WERI-Rb-1 (cell line): ENCODE data around the gene PDE10A.

Experiments used
- DNase-seq: peaks from one replicate; pipeline ENCODE4 v3.0.0-alpha.2; 2020
- H3K27ac ChIP-seq: fragments of 250-450 bp; sonication (Bioruptor Pico); 2 replicates; pipeline ENCODE4 v1.5.1; 2020; ENCODE audit warnings: mild to moderate bottlenecking, moderate library complexity
- H3K27me3 ChIP-seq: fragments of 250-450 bp; sonication (Bioruptor Pico); 2 replicates; pipeline ENCODE4 v1.5.1; 2021; ENCODE audit warnings: mild to moderate bottlenecking, low read depth, moderate library complexity; ENCODE audit not compliant: insufficient read depth, severe bottlenecking
- H3K36me3 ChIP-seq: fragments of 250-450 bp; sonication (Bioruptor Pico); 2 replicates; pipeline ENCODE4 v1.5.1; 2020; ENCODE audit warnings: mild to moderate bottlenecking, moderate library complexity
- H3K4me3 ChIP-seq: 2 replicates; pipeline ENCODE4 v1.5.1; 2011; ENCODE audit warnings: low read depth, mild to moderate bottlenecking, control low read depth, low read length
- H3K9me3 ChIP-seq: fragments of 250-450 bp; sonication (Bioruptor Pico); 2 replicates; pipeline ENCODE4 v1.5.1; 2021; ENCODE audit warnings: mild to moderate bottlenecking, moderate library complexity; ENCODE audit not compliant: severe bottlenecking
- TF ChIP-seq, protein P1 (sequence below): IDR thresholded peaks from 2 replicates; pipeline ENCODE4 v1.5.1; 2011; ENCODE audit warnings: low read depth, mild to moderate bottlenecking, control low read depth, inconsistent platforms, low read length

Gene PDE10A

DNA sequence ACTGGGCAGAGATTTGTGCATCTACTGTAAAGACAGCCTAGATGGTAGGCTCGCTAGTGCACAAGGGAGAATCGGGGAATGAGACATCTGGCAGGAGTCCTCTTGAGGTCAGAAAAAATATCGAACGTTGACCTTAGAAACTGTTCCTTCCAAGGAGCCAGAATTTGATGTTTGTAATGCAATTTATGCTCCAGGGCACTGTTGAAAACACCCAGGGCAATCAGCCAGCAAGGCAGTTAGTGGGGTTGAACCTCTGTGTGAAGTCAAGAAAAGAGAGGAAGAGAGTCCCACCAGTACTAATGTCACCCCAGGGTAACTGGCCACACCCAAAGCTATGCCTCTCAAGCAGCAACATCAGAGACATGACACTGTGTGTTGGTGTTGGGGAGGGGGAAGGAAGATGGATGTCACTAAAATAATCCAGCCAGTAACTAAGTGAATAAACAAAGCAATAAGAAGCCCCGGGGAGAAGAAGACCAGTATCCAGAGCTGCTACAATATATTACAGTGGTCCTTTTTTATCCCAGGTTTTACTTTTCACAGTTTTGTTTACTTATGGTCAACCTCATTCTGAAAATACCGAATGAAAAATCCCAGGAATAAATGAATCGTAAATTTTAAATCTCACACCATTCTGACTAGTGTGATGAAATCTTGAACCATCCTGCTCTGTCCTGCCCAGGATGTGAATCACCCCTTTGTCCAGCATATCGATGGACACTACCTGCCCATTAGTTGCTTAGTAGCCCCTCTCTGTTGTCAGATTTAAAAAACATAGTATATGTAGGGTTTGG, 32.9 kb upstream of the PDE10A start:
- no peaks in the 10 kb centered on the region for H3K36me3 ChIP-seq
- H3K27me3 ChIP-seq: peaks cover 84% of the 10 kb centered on the region
- no peak for DNase-seq
- H3K4me3 ChIP-seq: no peak overlapping the region
- no peaks in the 10 kb centered on the region for H3K9me3 ChIP-seq
- H3K27ac ChIP-seq: no peak overlapping the region
- TF ChIP-seq, protein P1, sequence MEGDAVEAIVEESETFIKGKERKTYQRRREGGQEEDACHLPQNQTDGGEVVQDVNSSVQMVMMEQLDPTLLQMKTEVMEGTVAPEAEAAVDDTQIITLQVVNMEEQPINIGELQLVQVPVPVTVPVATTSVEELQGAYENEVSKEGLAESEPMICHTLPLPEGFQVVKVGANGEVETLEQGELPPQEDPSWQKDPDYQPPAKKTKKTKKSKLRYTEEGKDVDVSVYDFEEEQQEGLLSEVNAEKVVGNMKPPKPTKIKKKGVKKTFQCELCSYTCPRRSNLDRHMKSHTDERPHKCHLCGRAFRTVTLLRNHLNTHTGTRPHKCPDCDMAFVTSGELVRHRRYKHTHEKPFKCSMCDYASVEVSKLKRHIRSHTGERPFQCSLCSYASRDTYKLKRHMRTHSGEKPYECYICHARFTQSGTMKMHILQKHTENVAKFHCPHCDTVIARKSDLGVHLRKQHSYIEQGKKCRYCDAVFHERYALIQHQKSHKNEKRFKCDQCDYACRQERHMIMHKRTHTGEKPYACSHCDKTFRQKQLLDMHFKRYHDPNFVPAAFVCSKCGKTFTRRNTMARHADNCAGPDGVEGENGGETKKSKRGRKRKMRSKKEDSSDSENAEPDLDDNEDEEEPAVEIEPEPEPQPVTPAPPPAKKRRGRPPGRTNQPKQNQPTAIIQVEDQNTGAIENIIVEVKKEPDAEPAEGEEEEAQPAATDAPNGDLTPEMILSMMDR: no peak

DNA sequence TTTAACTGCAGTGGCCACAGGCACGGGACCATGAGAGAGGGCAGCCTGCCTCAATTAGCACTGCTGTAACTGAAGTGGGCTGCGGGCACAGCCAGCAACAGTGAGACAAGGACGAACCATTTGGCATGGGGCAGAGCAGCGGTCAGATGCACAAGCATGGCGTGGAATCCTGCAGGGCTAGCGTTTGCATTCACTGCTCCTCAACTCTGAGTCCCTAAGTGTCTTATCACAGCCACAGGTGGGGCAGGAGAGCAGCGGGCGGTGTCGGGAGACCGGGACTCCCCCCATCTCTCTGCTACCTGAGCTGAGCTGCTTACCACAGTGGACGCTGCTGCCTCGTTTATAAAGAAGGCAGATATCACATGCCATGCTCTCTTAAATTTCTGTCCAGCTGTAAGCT, 31.3 kb upstream of the PDE10A start:
- Histone ChIP-seq H3K36me3 (no peaks in the 10 kb centered on the region), H3K27me3 (peaks cover 87% of the 10 kb centered on the region), H3K27ac (no peak overlapping the region), H3K9me3 (no peaks in the 10 kb centered on the region), H3K4me3 (no peak overlapping the region)
- TF ChIP-seq, protein P1: no peak
- no peak for DNase-seq

- Histone ChIP-seq H3K9me3 (no peaks in the 10 kb centered on the region), H3K36me3 (no peaks in the 10 kb centered on the region), H3K27ac (no peak overlapping the region), H3K4me3 (no peak overlapping the region), H3K27me3 (peaks cover 93% of the 10 kb centered on the region)
- TF ChIP-seq, protein P1: no peak
- DNase-seq: no peak
These were observed 29.1 kb upstream of the PDE10A start for GRCh38 chr6:165692106-165692653.

GRCh38 chr6:165689699-165690098, 26.7 kb upstream of the PDE10A start:
- no peaks in the 10 kb centered on the region for H3K9me3 ChIP-seq
- no peak overlapping the region for H3K4me3 ChIP-seq
- no peak for DNase-seq
- no peak overlapping the region for H3K27ac ChIP-seq
- TF ChIP-seq, protein P1: no peak
- H3K36me3 ChIP-seq: no peaks in the 10 kb centered on the region
- peaks cover 94% of the 10 kb centered on the region for H3K27me3 ChIP-seq

- Histone ChIP-seq H3K36me3 (no peaks in the 10 kb centered on the region), H3K9me3 (no peaks in the 10 kb centered on the region), H3K27me3 (peaks cover 92% of the 10 kb centered on the region), H3K27ac (no peak overlapping the region), H3K4me3 (no peak overlapping the region)
- DNase-seq: no peak
- TF ChIP-seq, protein P1: no peak
These were observed 23.7 kb upstream of the PDE10A start for GRCh38 chr6:165686596-165687365.
